Measurements from ENCODE around the gene ASPHD2. TPM values are rescaled to one million over a fixed set of nuclear protein-coding genes. Genes with fewer than 3 reads are reported as not detected.

ASPHD2 gene
- total RNA-seq, 1 donor from 2014 or later = 10.6 TPM

- DNase-seq (ENCODE audit: low read depth) = no peak
- Histone ChIP-seq H3K27me3 (ENCODE audit: control insufficient read depth, insufficient read depth, low read length) (no peaks in the 10 kb centered on the region), H3K4me3 (ENCODE audit: low read depth, low read length) (no peak overlapping the region), H3K36me3 (ENCODE audit: control insufficient read depth, insufficient read depth, low read length) (peaks cover 1% of the 10 kb centered on the region)
- TF ChIP-seq CTCF (IDR thresholded peaks at IDR 0.05; ENCODE audit: insufficient read depth, low read length, poor library complexity, severe bottlenecking) = no peak
Observed at GRCh38 chr22:26485806-26486390, 56.8 kb downstream of the ASPHD2 start.

- no peak overlapping the region for H3K4me3 ChIP-seq (ENCODE audit: low read depth, low read length)
- no peaks in the 10 kb centered on the region for H3K27me3 ChIP-seq (ENCODE audit: control insufficient read depth, insufficient read depth, low read length)
- H3K36me3 ChIP-seq (ENCODE audit: control insufficient read depth, insufficient read depth, low read length) = peaks cover 1% of the 10 kb centered on the region
- TF ChIP-seq CTCF (IDR thresholded peaks at IDR 0.05; ENCODE audit: insufficient read depth, low read length, poor library complexity, severe bottlenecking) = no peak
- no peak for DNase-seq (ENCODE audit: low read depth)
Observed at GRCh38 chr22:26486394-26486793, 57.3 kb downstream of the ASPHD2 start.

GRCh38 chr22:26487996-26488395 lies 58.9 kb downstream of the ASPHD2 start:
- DNase-seq (ENCODE audit: low read depth) = no peak
- H3K4me3 ChIP-seq (ENCODE audit: low read depth, low read length) = no peak overlapping the region
- H3K27me3 ChIP-seq (ENCODE audit: control insufficient read depth, insufficient read depth, low read length) = no peaks in the 10 kb centered on the region
- no peak for TF ChIP-seq CTCF (IDR thresholded peaks at IDR 0.05; ENCODE audit: insufficient read depth, low read length, poor library complexity, severe bottlenecking)
- H3K36me3 ChIP-seq (ENCODE audit: control insufficient read depth, insufficient read depth, low read length) = peaks cover 4% of the 10 kb centered on the region

- TF ChIP-seq CTCF (IDR thresholded peaks at IDR 0.05; ENCODE audit: insufficient read depth, low read length, poor library complexity, severe bottlenecking) = no peak
- Histone ChIP-seq H3K36me3 (ENCODE audit: control insufficient read depth, insufficient read depth, low read length) (peaks cover 4% of the 10 kb centered on the region), H3K4me3 (ENCODE audit: low read depth, low read length) (no peak overlapping the region), H3K27me3 (ENCODE audit: control insufficient read depth, insufficient read depth, low read length) (no peaks in the 10 kb centered on the region)
- no peak for DNase-seq (ENCODE audit: low read depth)
Observed at GRCh38 chr22:26489447-26490036, 60.5 kb downstream of the ASPHD2 start.

GRCh38 chr22:26492220-26492619 lies 63.2 kb downstream of the ASPHD2 start:
- TF ChIP-seq CTCF (IDR thresholded peaks at IDR 0.05; ENCODE audit: insufficient read depth, low read length, poor library complexity, severe bottlenecking) = no peak
- Histone ChIP-seq H3K27me3 (ENCODE audit: control insufficient read depth, insufficient read depth, low read length) (no peaks in the 10 kb centered on the region), H3K4me3 (ENCODE audit: low read depth, low read length) (no peak overlapping the region), H3K36me3 (ENCODE audit: control insufficient read depth, insufficient read depth, low read length) (peaks cover 4% of the 10 kb centered on the region)
- DNase-seq (ENCODE audit: low read depth) = no peak

- Histone ChIP-seq H3K4me3 (ENCODE audit: low read depth, low read length) (no peak overlapping the region), H3K27me3 (ENCODE audit: control insufficient read depth, insufficient read depth, low read length) (no peaks in the 10 kb centered on the region), H3K36me3 (ENCODE audit: control insufficient read depth, insufficient read depth, low read length) (peaks cover 5% of the 10 kb centered on the region)
- TF ChIP-seq CTCF (IDR thresholded peaks at IDR 0.05; ENCODE audit: insufficient read depth, low read length, poor library complexity, severe bottlenecking) = no peak
- no peak for DNase-seq (ENCODE audit: low read depth)
Observed at GRCh38 chr22:26494506-26494905, 65.4 kb downstream of the ASPHD2 start.
